HL-60 (cell line): Measurements from ENCODE around the gene TMOD2.

Experiments
- DNase-seq, 2 experiments: peaks; one replicate each; pipeline ENCODE4 v3.0.0-alpha.2; 2010 to 2020; ENCODE audit warnings: low read depth in 1 of 2, low spot score in 1 of 2
- H3K27ac ChIP-seq: fragments of 250-450 bp; sonication (Bioruptor Pico); replicated peaks from 2 replicates; pipeline ENCODE4 v1.5.1; 2020; ENCODE audit warnings: mild to moderate bottlenecking, moderate library complexity
- H3K27me3 ChIP-seq: fragments of 250-450 bp; sonication (Bioruptor Pico); 2 replicates; pipeline ENCODE4 v1.5.1; 2021; ENCODE audit warnings: mild to moderate bottlenecking, moderate library complexity; ENCODE audit not compliant: insufficient read depth, poor library complexity, severe bottlenecking
- H3K4me3 ChIP-seq: replicated peaks from 2 replicates; pipeline ENCODE4 v1.5.1; 2011; ENCODE audit warnings: mild to moderate bottlenecking, control low read depth, low read length; ENCODE audit not compliant: insufficient read depth
- CTCF ChIP-seq: IDR thresholded peaks from one replicate; pipeline ENCODE4 v1.5.1; 2011; ENCODE audit warnings: low read length, control low read depth, inconsistent platforms; ENCODE audit not compliant: insufficient read depth
- GABPA ChIP-seq: IDR thresholded peaks from 2 replicates; pipeline ENCODE4 v1.6.1; 2012; ENCODE audit warnings: low read depth
- POLR2AphosphoS5 ChIP-seq: IDR thresholded peaks from 2 replicates; pipeline ENCODE4 v1.6.1; 2012; ENCODE audit warnings: low read depth
- REST ChIP-seq: IDR thresholded peaks from 2 replicates; pipeline ENCODE4 v1.6.1; 2012; ENCODE audit warnings: low read depth; ENCODE audit not compliant: insufficient replicate concordance
- SPI1 ChIP-seq: IDR thresholded peaks from 2 replicates; pipeline ENCODE4 v1.6.1; 2012; ENCODE audit warnings: low read depth, mild to moderate bottlenecking, borderline replicate concordance

TMOD2 gene

GRCh38 chr15:51751697-51752683 is 593 bp downstream of the TMOD2 start:
- peak in 1 of 2 experiments; percentile 36 for DNase-seq
- TF ChIP-seq CTCF (no peak), REST (no peak), GABPA (no peak), SPI1 (no peak), POLR2AphosphoS5 (no peak)

GRCh38 chr15:51752888-51753287 is 1.5 kb downstream of the TMOD2 start:
- peak in 1 of 2 experiments; percentile 57 for DNase-seq
- Histone ChIP-seq H3K27me3 (no peaks in the 10 kb centered on the region), H3K27ac (peak overlapping the region; percentile 30), H3K4me3 (0 out of 2 replicates have a peak overlapping the region, but pooled peaks have one; percentile 0)
- TF ChIP-seq SPI1 = peak; percentile 64; the same call in 1 of the 2 replicates
- TF ChIP-seq REST = no peak

More at GRCh38 chr15:51751697-51752683, 593 bp downstream of the TMOD2 start:
- H3K4me3 ChIP-seq = peak overlapping the region; percentile 78
- peak overlapping the region; percentile 30 for H3K27ac ChIP-seq
- H3K27me3 ChIP-seq = no peaks in the 10 kb centered on the region

GRCh38 chr15:51754267-51754666 is 2.9 kb downstream of the TMOD2 start:
- peak; percentile 79 for TF ChIP-seq SPI1
- no peak for TF ChIP-seq POLR2AphosphoS5
- no peak for TF ChIP-seq REST
- TF ChIP-seq CTCF = no peak
- no peak for TF ChIP-seq GABPA
- Histone ChIP-seq H3K27me3 (no peaks in the 10 kb centered on the region), H3K4me3 (no peak overlapping the region), H3K27ac (peak overlapping the region; percentile 55)
- DNase-seq = peak in 1 of 2 experiments; percentile 36
